AG09309 (cell line): ENCODE results near the gene FAM120AOS.

Source experiments
- DNase-seq: peaks from one replicate; pipeline ENCODE4 v3.0.0-alpha.2; 2010; ENCODE audit warnings: low read depth
- H3K4me3 ChIP-seq: 2 replicates; pipeline ENCODE4 v1.5.1; 2011; ENCODE audit warnings: mild to moderate bottlenecking, low read depth, low read length, moderate library complexity; ENCODE audit not compliant: control insufficient read depth
- TF ChIP-seq, protein P1 (sequence below): IDR thresholded peaks from 2 replicates; pipeline ENCODE4 v1.5.1; 2011; ENCODE audit warnings: mild to moderate bottlenecking, low read depth, low read length, inconsistent platforms; ENCODE audit not compliant: insufficient read depth, control insufficient read depth; ENCODE audit errors: missing control alignments

The FAM120AOS gene

GRCh38 chr9:93471124-93471523, 17.7 kb upstream of the FAM120AOS start:
- H3K4me3 ChIP-seq: no peak overlapping the region
- DNase-seq: no peak

DNA sequence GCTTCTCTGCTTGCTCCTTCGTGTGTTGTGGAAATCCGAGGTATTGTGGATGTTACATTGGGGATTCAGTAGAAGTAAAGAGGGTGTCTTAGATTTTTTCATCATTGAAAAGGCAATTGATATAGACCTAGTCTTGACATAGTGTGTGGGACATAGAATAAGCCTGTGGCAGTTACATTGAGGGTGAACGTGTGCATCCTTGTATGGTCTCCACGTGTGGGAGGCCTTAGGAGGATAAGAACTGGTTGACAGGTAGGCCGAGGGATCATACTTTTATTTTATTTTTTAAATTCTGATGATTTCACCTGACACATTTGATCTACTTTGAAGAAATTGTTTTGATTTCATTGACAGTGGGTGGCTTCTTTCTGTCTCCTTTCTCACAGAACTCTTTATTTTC, 17.0 kb upstream of the FAM120AOS start:
- DNase-seq: no peak
- H3K4me3 ChIP-seq: no peak overlapping the region
- TF ChIP-seq, protein P1, sequence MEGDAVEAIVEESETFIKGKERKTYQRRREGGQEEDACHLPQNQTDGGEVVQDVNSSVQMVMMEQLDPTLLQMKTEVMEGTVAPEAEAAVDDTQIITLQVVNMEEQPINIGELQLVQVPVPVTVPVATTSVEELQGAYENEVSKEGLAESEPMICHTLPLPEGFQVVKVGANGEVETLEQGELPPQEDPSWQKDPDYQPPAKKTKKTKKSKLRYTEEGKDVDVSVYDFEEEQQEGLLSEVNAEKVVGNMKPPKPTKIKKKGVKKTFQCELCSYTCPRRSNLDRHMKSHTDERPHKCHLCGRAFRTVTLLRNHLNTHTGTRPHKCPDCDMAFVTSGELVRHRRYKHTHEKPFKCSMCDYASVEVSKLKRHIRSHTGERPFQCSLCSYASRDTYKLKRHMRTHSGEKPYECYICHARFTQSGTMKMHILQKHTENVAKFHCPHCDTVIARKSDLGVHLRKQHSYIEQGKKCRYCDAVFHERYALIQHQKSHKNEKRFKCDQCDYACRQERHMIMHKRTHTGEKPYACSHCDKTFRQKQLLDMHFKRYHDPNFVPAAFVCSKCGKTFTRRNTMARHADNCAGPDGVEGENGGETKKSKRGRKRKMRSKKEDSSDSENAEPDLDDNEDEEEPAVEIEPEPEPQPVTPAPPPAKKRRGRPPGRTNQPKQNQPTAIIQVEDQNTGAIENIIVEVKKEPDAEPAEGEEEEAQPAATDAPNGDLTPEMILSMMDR: no peak

More at GRCh38 chr9:93471124-93471523, 17.7 kb upstream of the FAM120AOS start:
- TF ChIP-seq, protein P1: no peak

GRCh38 chr9:93468763-93469456, 15.5 kb upstream of the FAM120AOS start:
- no peak for DNase-seq
- TF ChIP-seq, protein P1: no peak
- no peak overlapping the region for H3K4me3 ChIP-seq

- DNase-seq: no peak
- H3K4me3 ChIP-seq: no peak overlapping the region
- TF ChIP-seq, protein P1: no peak
These were observed 14.1 kb upstream of the FAM120AOS start for GRCh38 chr9:93467462-93467861.

- no peak overlapping the region for H3K4me3 ChIP-seq
- DNase-seq: no peak
- TF ChIP-seq, protein P1: no peak
These were observed 13.7 kb upstream of the FAM120AOS start for GRCh38 chr9:93467062-93467416.

DNA sequence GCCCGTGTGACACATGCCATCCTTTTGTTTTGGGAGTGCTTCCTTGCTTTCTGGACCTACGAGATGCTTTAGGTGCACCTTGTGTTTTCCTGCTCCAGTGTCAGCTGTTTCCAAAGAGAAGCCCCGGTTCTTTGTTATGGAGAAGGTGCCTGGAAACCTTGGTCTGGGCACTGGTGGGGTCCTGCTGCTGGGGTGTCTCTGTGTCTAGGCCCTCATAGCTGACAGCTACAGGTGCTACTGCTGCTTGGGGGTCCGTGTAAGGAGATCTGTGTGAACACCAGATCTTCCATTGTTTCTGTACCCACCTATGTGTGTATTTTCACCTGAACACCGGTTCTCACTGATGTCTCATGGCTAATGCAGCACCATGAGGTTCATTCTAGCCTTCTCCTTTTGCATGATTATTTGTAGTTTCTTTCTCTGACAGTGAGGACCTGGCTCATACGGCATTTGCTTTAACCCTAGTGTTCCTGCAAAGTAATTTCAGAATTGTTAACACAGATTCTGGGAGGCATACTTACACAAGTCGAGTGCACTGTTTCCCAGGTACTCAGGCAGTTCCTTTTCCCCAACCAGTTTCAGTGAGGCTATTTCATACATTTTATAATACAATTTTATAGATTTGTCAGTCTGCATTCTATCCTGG, 13.2 kb upstream of the FAM120AOS start:
- TF ChIP-seq, protein P1: no peak
- no peak for DNase-seq
- no peak overlapping the region for H3K4me3 ChIP-seq
